Caco-2 (cell line): ENCODE measurements around the gene NMNAT3. TPM values are rescaled to one million over a fixed set of nuclear protein-coding genes. Genes with fewer than 3 reads are reported as not detected.

Experiments used
- BruUV-seq: library from RNA; stranded (reverse); fragments of 400-500 nt; replicated peaks from 2 replicates; lab custom pipeline; 2021; lab: Mats Ljungman, UMichigan
- CTCF ChIA-PET: fragments of 300-600 bp; sonication (Branson Sonifier 250); formaldehyde crosslinking; loops from one replicate; lab custom pipeline; 2022; ENCODE audit warnings: antibody characterized with exemption; lab: Charles Lee
- POLR2A ChIA-PET: fragments of 300-600 bp; sonication (Branson Sonifier 250); formaldehyde crosslinking; loops from one replicate; lab custom pipeline; 2022; ENCODE audit warnings: antibody characterized with exemption; lab: Charles Lee
- DNase-seq, 2 experiments: peaks; one replicate each; pipeline versions ENCODE4 v3.0.0 to v3.0.0-alpha.2; 2020 to 2022
- H3K27me3 ChIP-seq: replicated peaks from 2 replicates; pipeline ENCODE4 v1.6.0; 2011; ENCODE audit warnings: low read length; ENCODE audit not compliant: control insufficient read depth, insufficient read depth
- H3K36me3 ChIP-seq: 2 replicates; pipeline ENCODE4 v1.5.1; 2011; ENCODE audit warnings: low read length; ENCODE audit not compliant: control insufficient read depth, insufficient read depth
- H3K4me1 ChIP-seq: fragments of 250-450 bp; sonication (Bioruptor Pico); 2 replicates; pipeline ENCODE4 v1.5.1; 2020; ENCODE audit warnings: mild to moderate bottlenecking
- H3K4me3 ChIP-seq: 2 replicates; pipeline ENCODE4 v1.5.1; 2011; ENCODE audit warnings: low read depth, mild to moderate bottlenecking, control low read depth, low read length
- H3K9me3 ChIP-seq: fragments of 250-450 bp; sonication (Bioruptor Pico); 2 replicates; pipeline ENCODE4 v1.5.1; 2020; ENCODE audit warnings: mild to moderate bottlenecking, moderate library complexity
- H3K27ac Mint-ChIP-seq: one replicate; pipeline ENCODE4 v1.8.0; 2022; ENCODE audit warnings: mixed read lengths; ENCODE audit not compliant: unreplicated experiment
- H3K27me3 Mint-ChIP-seq: one replicate; pipeline ENCODE4 v1.8.0; 2022; ENCODE audit warnings: mixed read lengths; ENCODE audit not compliant: insufficient read depth, unreplicated experiment
- H3K36me3 Mint-ChIP-seq: one replicate; pipeline ENCODE4 v1.8.0; 2022; ENCODE audit warnings: mild to moderate bottlenecking, mixed read lengths; ENCODE audit not compliant: insufficient read depth, unreplicated experiment
- H3K4me1 Mint-ChIP-seq: one replicate; pipeline ENCODE4 v1.8.0; 2022; ENCODE audit warnings: low read depth, mixed read lengths; ENCODE audit not compliant: unreplicated experiment
- H3K4me3 Mint-ChIP-seq: one replicate; pipeline ENCODE4 v1.8.0; 2022; ENCODE audit warnings: mild to moderate bottlenecking, moderate library complexity, mixed read lengths; ENCODE audit not compliant: unreplicated experiment
- H3K9me3 Mint-ChIP-seq: one replicate; pipeline ENCODE4 v1.8.0; 2022; ENCODE audit warnings: mixed read lengths; ENCODE audit not compliant: unreplicated experiment
- CTCF ChIP-seq, 2 experiments: fragments of 200-600 bp in 1 of 2; IDR thresholded peaks; 1 replicate in 1 of 2; 2 replicates in 1 of 2; pipeline versions ENCODE4 v1.5.1 to v1.8.0; 2011 to 2022; ENCODE audit warnings: antibody characterized with exemption in 1 of 2, control low read depth in 1 of 2, inconsistent platforms in 1 of 2, low read depth in 1 of 2, low read length in 1 of 2, mild to moderate bottlenecking in 1 of 2, moderate library complexity in 1 of 2; ENCODE audit not compliant: insufficient read depth in 1 of 2, severe bottlenecking in 1 of 2, unreplicated experiment in 1 of 2
- intact Hi-C: fragments of 100-400 bp; cut with micrococcal nuclease; formaldehyde crosslinking; loops from one replicate; pipeline ENCODE4 v1.10.0; 2022; ENCODE audit not compliant: unreplicated experiment
- total RNA-seq: library from RNA; stranded (reverse); gene quantifications from 2 replicates; pipeline ENCODE4 v1.2.3, GENCODE V29; 2022

NMNAT3 gene
- total RNA-seq, 1 experiment from 2014 or later = 17.6 TPM

GRCh38 chr3:139671863-139672646 lies 5.7 kb downstream of the NMNAT3 start:
- H3K4me1 Mint-ChIP-seq = peaks cover 18% of the 10 kb centered on the region
- BruUV-seq = no TSS peak
- Histone ChIP-seq H3K4me3 (no peak overlapping the region), H3K36me3 (peaks cover 1% of the 10 kb centered on the region; the same call in 1 of the 2 replicates), H3K27me3 (no peaks in the 10 kb centered on the region), H3K9me3 (no peaks in the 10 kb centered on the region), H3K4me1 (0 out of 2 replicates have a peak, but pooled peaks cover 7% of the 10 kb centered on the region)
- H3K9me3 Mint-ChIP-seq = no peaks in the 10 kb centered on the region
- ChIA-PET POLR2A (no interaction called here), CTCF (no interaction called here)
- no peak for DNase-seq
- no peak overlapping the region for H3K27ac Mint-ChIP-seq
- intact Hi-C loops = no loop called here
- no peaks in the 10 kb centered on the region for H3K27me3 Mint-ChIP-seq
- TF ChIP-seq CTCF (IDR thresholded peaks at IDR 0.05; ENCODE audit: insufficient read depth in 1 of 2, low read depth in 1 of 2, low read length in 1 of 2, severe bottlenecking in 1 of 2, unreplicated experiment in 1 of 2) = no peak
- H3K36me3 Mint-ChIP-seq = peaks cover 16% of the 10 kb centered on the region
- H3K4me3 Mint-ChIP-seq = no peak overlapping the region

- no peak for TF ChIP-seq CTCF (IDR thresholded peaks at IDR 0.05; ENCODE audit: insufficient read depth in 1 of 2, low read depth in 1 of 2, low read length in 1 of 2, severe bottlenecking in 1 of 2, unreplicated experiment in 1 of 2)
- CTCF ChIA-PET = no interaction called here
- no peaks in the 10 kb centered on the region for H3K9me3 Mint-ChIP-seq
- peaks cover 16% of the 10 kb centered on the region for H3K36me3 Mint-ChIP-seq
- peaks cover 18% of the 10 kb centered on the region for H3K4me1 Mint-ChIP-seq
- Histone ChIP-seq H3K36me3 (peaks cover 1% of the 10 kb centered on the region; the same call in 1 of the 2 replicates), H3K4me1 (peaks cover 1% of the 10 kb centered on the region; the same call in 1 of the 2 replicates), H3K9me3 (no peaks in the 10 kb centered on the region), H3K27me3 (no peaks in the 10 kb centered on the region), H3K4me3 (no peak overlapping the region)
- no peak overlapping the region for H3K27ac Mint-ChIP-seq
- intact Hi-C loops = no loop called here
- H3K4me3 Mint-ChIP-seq = no peak overlapping the region
- POLR2A ChIA-PET = no interaction called here
- no peak for DNase-seq
- no peaks in the 10 kb centered on the region for H3K27me3 Mint-ChIP-seq
- no TSS peak for BruUV-seq
Observed at GRCh38 chr3:139671107-139671506, 6.7 kb downstream of the NMNAT3 start.

GRCh38 chr3:139670196-139670595 lies 7.6 kb downstream of the NMNAT3 start:
- Mint-ChIP-seq H3K27me3 (no peaks in the 10 kb centered on the region), H3K27ac (no peak overlapping the region), H3K9me3 (no peaks in the 10 kb centered on the region), H3K4me3 (no peak overlapping the region), H3K36me3 (peaks cover 11% of the 10 kb centered on the region), H3K4me1 (peaks cover 17% of the 10 kb centered on the region)
- DNase-seq = no peak
- no peaks in the 10 kb centered on the region for H3K9me3 ChIP-seq
- intact Hi-C loops = no loop called here
- peaks cover 1% of the 10 kb centered on the region; the same call in 1 of the 2 replicates for H3K36me3 ChIP-seq
- ChIA-PET POLR2A (no interaction called here), CTCF (no interaction called here)
- no peak overlapping the region for H3K4me3 ChIP-seq
- no peak for TF ChIP-seq CTCF (IDR thresholded peaks at IDR 0.05; ENCODE audit: insufficient read depth in 1 of 2, low read depth in 1 of 2, low read length in 1 of 2, severe bottlenecking in 1 of 2, unreplicated experiment in 1 of 2)
- BruUV-seq = no TSS peak
- H3K4me1 ChIP-seq = no peaks in the 10 kb centered on the region; the same call in 1 of the 2 replicates
- no peaks in the 10 kb centered on the region for H3K27me3 ChIP-seq
